ENCODE results near the gene KCTD11.
A peak's percentile ranks its signal among the peaks of the same experiment; 100 is the strongest.

Gene KCTD11

GRCh38 chr17:7351665-7352502 is at the start of gene KCTD11:
KCTD11 (plus strand) TSS chr17:7352162.
- DNase-seq, result no peak
- in situ Hi-C loops (cut with MboI; ENCODE audit: low pct_unique_long_range_greater_than_20kb, low sequenced_read_pairs), result no loop called here

DNA sequence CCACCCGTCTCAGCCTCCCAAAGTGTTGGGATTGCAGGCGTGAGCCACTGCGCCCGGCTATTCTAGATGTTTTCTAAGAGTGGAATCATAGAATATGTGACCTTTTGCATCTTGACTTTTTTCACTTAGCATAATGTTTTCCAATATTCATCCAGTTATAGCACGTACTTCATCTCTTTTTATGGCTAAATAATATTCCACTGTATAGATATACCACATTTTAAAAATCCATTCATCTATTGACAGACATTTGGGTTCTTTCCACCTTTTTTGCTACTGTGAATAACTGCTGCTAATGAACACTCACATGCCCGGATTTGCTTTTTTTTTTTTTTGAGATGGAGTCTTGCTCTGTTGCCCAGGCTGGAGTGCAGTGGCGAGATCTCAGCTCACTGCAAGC is 47.8 kb upstream of the KCTD11 start:
- DNase-seq, result no peak
- in situ Hi-C loops (cut with MboI; ENCODE audit: low pct_unique_long_range_greater_than_20kb, low sequenced_read_pairs), result no loop called here

DNA sequence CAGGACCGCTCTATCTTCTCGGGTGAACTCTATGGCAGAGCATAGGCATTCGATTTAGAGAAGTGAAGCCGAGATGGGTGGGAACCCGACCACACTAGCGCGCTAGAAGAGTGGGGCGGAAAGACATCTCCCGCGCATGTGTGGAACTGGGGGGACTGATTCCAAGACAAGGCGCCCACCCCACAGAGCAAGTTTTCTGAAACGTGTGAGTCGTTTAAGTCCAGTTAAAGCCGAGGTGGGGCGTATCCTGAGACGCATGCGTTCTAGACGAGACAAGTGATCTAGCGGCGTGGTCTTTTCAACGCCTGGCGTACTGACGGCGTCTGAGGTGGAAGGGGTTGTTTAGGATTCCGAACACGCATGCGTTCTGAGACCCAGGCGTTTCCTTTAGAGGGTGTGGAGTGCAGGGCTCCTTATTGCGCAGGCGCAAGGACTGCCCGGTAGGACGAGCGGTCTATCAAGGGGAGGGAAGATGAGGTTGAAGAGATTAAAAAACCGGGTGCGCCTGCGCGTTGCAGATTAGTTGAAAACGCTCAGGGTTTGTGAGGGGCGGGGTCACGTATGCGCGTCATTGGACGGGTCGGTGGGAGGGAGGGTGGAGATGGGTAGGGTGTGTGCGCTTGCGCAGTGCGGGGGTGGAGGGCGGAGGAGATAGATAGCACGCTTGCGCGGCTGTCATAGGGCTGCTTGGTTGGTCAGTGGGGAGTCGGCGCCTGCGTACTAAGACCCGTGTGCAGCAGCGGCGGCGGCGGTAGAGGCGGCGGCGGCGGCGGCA is 44.9 kb upstream of the KCTD11 start, which contains the start of gene EIF5A:
TSS of gene EIF5A (plus strand) at position 718 of the 775 bp plus-strand sequence. CDS start 2,008 bp downstream, outside the sequence.
- in situ Hi-C loops (cut with MboI; ENCODE audit: low pct_unique_long_range_greater_than_20kb, low sequenced_read_pairs), result no loop called here
- peak; percentile 99 for DNase-seq

DNA sequence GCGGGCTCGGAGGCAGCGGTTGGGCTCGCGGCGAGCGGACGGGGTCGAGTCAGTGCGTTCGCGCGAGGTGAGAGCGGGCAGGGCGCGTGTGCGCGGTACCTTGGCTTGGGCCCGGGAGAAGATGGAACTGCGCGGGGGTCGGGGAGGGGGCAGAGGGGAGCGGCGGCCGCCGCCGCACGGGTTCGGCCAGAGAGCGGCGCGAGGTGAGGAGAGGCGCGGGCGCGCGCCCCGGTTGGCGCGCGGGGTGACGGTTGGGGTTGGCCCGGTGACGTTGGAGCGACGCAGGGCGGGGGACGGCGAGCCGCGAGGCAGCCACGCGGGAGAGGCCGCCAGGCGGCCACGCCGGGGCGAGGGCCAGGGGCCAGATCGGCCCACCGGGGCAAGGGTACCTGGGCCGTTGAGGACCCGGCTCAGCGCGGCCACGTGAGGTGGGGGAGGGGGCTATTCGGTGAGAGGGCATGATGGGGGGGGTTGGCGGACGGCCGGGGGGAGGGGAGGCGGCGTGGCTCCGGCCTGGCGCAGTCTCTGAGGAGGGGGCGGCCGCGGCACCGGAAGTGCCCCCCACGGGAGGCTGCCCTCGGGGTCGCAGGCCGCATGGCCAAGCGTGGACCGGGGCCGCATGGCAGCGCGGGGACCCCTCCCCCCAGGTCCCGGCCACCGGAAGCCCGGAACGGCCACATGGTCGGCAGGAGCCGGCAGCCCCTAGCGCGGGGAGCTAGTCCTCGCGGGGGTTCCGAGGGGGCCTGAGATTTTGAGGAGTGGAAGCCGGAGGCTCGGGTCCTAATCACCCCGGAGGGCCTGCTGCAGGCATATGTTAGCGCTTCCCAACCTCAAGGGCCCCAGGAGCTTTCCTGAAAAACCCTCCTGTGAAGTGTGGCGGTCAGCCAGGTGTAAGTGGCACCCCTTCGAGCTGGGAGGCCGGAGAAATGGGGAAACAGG is 44.0 kb upstream of the KCTD11 start:
- in situ Hi-C loops (cut with MboI; ENCODE audit: low pct_unique_long_range_greater_than_20kb, low sequenced_read_pairs), result no loop called here
- no peak for DNase-seq

- DNase-seq, result peak; percentile 85
- in situ Hi-C loops (cut with MboI; ENCODE audit: low pct_unique_long_range_greater_than_20kb, low sequenced_read_pairs), result no loop called here
Measured at GRCh38 chr17:7308625-7309433, 43.1 kb upstream of the KCTD11 start.

- DNase-seq, result no peak
- in situ Hi-C loops (cut with MboI; ENCODE audit: low pct_unique_long_range_greater_than_20kb, low sequenced_read_pairs), result no loop called here
Measured at GRCh38 chr17:7309628-7310027, 42.3 kb upstream of the KCTD11 start.

- in situ Hi-C loops (cut with MboI; ENCODE audit: low pct_unique_long_range_greater_than_20kb, low sequenced_read_pairs), result no loop called here
Measured at GRCh38 chr17:7311110-7311705, 40.8 kb upstream of the KCTD11 start.

DNA sequence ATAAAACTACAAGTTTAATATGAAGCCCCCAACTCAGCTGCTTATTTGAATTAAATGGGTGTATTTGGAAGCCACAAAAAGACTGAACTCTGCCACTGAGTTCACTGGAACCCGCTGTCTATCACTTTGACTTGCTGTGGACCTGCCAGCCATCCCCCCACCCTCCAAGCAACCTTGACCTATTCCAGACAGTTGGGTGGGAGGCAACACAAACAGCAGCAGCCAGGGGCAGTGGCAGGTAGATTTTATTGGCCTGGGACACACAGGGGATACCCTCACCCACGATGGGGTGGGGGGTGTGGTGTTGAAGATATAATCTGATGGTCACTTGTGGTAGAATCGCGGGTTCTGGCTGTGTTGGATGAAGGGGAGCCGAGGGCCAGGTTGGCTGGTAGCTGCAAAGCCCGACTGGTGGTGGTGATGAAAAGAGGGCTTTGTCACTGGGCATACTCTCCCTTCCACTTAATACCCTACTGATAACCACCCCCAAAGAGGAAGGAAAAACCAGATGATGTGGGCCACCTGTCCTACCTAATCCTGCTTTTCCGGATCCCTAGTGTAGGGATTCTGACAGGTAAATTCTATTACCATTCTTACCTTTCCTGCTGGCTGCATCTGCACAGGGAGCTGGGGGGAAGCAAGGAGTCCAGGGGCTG is 39.4 kb upstream of the KCTD11 start:
- in situ Hi-C loops (cut with MboI; ENCODE audit: low pct_unique_long_range_greater_than_20kb, low sequenced_read_pairs), result no loop called here
- no peak for DNase-seq

More at GRCh38 chr17:7311110-7311705, 40.8 kb upstream of the KCTD11 start:
- DNase-seq, result no peak

- in situ Hi-C loops (cut with MboI; ENCODE audit: low pct_unique_long_range_greater_than_20kb, low sequenced_read_pairs), result no loop called here
- DNase-seq, result peak; percentile 38
Measured at GRCh38 chr17:7313088-7313889, 38.7 kb upstream of the KCTD11 start.

- DNase-seq, result peak; percentile 31
- in situ Hi-C loops (cut with MboI; ENCODE audit: low pct_unique_long_range_greater_than_20kb, low sequenced_read_pairs), result no loop called here
Measured at GRCh38 chr17:7313890-7314718, 37.9 kb upstream of the KCTD11 start.

DNA sequence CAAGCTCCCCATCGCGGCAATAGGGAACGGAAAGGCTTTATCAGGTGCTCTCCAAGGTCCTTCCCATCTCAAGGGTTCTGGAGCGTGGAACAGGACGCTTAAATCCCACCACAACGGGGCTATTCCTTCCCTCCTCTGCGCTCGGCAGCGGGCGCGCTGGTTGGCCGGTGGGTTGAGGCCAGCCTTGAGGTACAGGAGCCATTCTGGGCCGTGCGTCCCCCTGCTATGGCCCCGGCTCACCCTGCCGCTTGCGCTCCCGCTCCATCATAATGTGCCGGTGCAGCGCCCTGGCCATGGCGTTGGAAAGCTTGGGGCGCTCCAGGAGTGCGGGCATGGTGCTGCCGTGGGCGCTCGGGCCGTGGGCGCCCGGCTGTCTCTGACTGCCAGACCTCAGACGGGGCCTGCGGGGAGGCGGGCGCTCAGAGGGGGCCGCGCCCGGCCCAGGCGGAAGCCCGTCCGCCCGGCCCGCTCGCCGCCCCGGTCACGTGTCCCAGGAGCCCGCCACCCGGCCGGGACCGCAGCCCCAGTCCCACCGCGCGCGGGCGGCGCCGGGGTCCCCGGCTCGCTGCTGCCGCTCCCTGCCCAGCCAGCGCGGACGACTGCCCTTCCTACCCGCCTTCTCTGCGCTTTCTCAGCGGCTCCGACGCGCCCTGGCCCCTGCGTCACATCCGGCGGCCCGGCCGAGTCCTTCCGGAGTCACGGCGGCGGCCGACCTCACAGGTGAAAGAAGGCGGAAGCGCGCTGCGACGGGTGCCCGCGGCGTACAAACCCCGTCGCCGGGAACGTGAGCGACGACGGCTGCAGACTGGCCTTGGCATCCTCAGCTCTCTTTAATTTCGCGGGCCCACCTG is 37.0 kb upstream of the KCTD11 start, which contains the start of gene GPS2:
TSS of gene GPS2 (minus strand) at position 642 of the 851 bp plus-strand sequence. CDS start at position 334, 308 bp downstream.
- in situ Hi-C loops (cut with MboI; ENCODE audit: low pct_unique_long_range_greater_than_20kb, low sequenced_read_pairs), result no loop called here
- peak; percentile 91 for DNase-seq

DNA sequence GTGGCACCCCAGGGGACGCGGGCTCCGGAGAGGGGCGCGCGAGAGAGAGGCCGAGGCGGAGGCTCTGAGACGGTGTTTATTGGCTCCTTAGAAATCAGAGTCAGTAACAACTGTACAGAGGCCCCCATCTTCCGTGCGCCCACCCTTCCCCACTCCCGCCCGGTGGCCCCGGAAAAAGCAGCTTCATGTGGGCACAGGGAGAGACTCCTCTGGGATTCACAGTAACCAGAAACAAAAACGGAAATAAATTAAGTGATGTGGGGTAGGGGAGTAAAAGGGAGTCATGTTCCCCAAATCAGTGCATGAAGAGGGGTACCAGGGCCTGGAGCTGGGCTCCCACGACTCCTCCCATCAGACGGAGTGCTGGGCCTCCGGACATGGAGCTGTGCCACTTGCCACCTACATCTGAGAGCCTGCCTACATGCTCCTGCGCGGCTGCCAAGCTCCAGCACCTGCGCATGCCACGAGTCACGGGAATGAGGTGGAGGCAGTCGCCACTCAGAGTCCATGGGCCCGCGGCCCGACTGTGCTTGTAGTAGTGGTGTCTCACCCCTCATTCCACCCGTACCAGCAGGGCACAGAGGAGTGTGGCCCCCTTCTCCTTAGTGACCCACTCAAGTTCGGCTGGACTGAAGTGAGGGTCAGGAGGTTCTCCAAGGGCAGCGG is 36.3 kb upstream of the KCTD11 start:
- DNase-seq, result no peak
- in situ Hi-C loops (cut with MboI; ENCODE audit: low pct_unique_long_range_greater_than_20kb, low sequenced_read_pairs), result no loop called here

- no peak for DNase-seq
- in situ Hi-C loops (cut with MboI; ENCODE audit: low pct_unique_long_range_greater_than_20kb, low sequenced_read_pairs), result no loop called here
Measured at GRCh38 chr17:7317161-7317803, 34.7 kb upstream of the KCTD11 start.

All from KBM-7 (cell line).